Measurements from ENCODE around the gene C2orf72.

C2orf72 gene

DNA sequence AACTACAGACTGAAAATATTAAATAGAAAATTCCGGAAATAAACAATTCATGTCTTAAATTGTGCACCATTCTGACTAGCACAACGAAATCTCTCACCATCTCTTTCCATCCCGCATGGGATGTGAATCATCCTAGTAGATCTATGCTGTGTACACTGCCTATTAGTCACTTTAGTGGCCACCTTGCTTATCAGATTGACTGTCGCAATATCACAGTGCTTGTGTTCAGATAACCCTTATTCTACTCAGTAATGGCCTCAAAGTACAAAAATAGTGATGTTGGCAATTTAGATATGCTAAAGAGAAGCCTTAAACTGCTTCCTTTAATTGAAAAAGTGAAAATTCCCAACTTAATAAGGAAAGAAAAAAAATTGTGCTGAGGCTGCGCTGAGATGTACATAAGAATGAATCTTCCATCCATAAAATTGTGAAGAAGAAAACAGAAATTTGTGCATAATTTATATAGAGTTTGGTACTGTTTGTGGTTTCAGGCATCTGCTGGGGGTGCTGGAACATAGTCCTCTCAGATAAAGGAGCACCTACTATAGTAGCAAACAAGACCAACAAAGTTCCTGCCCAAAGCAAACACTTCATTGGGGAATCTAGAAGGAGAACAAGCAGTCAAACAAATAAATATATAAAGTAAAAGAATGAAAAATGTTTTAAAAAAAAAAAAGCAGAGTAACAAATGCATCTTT lies 31.4 kb downstream of the C2orf72 start:
- H3K4me3 ChIP-seq (ENCODE audit: low read depth, low read length) = no peak overlapping the region
- TF ChIP-seq, protein P1, sequence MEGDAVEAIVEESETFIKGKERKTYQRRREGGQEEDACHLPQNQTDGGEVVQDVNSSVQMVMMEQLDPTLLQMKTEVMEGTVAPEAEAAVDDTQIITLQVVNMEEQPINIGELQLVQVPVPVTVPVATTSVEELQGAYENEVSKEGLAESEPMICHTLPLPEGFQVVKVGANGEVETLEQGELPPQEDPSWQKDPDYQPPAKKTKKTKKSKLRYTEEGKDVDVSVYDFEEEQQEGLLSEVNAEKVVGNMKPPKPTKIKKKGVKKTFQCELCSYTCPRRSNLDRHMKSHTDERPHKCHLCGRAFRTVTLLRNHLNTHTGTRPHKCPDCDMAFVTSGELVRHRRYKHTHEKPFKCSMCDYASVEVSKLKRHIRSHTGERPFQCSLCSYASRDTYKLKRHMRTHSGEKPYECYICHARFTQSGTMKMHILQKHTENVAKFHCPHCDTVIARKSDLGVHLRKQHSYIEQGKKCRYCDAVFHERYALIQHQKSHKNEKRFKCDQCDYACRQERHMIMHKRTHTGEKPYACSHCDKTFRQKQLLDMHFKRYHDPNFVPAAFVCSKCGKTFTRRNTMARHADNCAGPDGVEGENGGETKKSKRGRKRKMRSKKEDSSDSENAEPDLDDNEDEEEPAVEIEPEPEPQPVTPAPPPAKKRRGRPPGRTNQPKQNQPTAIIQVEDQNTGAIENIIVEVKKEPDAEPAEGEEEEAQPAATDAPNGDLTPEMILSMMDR (IDR thresholded peaks at IDR 0.05; ENCODE audit: low read depth, low read length) = no peak
- TF ChIP-seq, protein P2, sequence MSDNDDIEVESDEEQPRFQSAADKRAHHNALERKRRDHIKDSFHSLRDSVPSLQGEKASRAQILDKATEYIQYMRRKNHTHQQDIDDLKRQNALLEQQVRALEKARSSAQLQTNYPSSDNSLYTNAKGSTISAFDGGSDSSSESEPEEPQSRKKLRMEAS (IDR thresholded peaks at IDR 0.05; ENCODE audit: low read depth, low read length) = no peak
- TF ChIP-seq POLR2A (IDR thresholded peaks at IDR 0.05; ENCODE audit: extremely low read depth, insufficient read length) (no peak), MYC (IDR thresholded peaks at IDR 0.05; ENCODE audit: low read depth, low read length) (no peak)
- DNase-seq (ENCODE audit: low read depth) = peak; percentile 52

DNA sequence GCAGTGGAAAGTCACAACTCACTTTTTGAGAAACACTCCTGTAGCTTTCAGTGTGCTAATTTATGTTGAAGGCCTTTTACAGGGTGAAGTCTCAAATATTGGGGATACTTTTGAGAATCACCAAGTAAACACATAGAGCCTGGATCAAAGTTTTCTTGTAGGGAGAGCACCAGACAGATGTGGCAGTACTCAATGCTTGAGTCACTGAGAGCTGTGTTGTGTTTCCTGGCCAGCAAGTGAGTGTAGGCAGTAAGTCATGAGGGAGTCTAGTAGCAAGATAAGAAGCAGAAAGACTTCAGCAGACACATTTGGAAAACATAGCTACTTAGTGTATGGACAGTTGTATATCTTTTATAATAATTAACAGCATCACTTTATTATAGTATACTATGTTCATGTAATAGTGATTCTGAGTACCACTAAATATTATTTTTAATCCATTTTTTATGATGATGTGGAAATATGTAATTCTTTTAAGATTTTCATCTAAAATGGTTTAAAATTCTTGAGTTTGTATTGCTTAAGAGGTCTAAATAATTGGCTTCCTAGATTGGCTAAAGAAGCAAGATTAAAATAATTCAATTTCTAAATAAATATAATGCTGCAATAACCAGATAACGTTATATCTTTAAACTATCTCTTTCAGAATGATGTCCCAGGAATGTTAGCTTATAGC lies 32.2 kb downstream of the C2orf72 start:
- no peak for DNase-seq (ENCODE audit: low read depth)
- H3K4me3 ChIP-seq (ENCODE audit: low read depth, low read length) = no peak overlapping the region
- TF ChIP-seq, protein P1 (IDR thresholded peaks at IDR 0.05; ENCODE audit: low read depth, low read length) = no peak
- no peak for TF ChIP-seq MYC (IDR thresholded peaks at IDR 0.05; ENCODE audit: low read depth, low read length)
- no peak for TF ChIP-seq POLR2A (IDR thresholded peaks at IDR 0.05; ENCODE audit: extremely low read depth, insufficient read length)
- TF ChIP-seq, protein P2 (IDR thresholded peaks at IDR 0.05; ENCODE audit: low read depth, low read length) = no peak

DNA sequence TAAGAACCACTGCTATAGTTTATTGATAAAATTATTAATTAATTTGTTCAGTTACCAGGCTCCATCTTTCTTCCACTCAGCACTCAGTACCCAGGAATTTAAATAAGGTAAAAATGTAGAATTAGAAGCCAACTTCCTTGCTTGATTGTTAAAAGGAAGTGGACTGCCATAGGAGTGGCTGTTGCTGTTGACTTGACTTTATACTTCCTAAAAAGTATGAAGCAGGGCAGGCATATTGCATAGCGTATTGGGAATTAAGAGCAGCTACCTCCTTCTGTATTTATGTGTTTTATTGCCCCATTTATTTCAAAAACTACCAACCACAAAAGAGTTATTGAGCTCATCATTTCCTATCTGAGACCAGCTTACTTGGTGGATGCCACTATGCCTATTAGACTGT lies 47.2 kb downstream of the C2orf72 start:
- DNase-seq (ENCODE audit: low read depth) = no peak

DNA sequence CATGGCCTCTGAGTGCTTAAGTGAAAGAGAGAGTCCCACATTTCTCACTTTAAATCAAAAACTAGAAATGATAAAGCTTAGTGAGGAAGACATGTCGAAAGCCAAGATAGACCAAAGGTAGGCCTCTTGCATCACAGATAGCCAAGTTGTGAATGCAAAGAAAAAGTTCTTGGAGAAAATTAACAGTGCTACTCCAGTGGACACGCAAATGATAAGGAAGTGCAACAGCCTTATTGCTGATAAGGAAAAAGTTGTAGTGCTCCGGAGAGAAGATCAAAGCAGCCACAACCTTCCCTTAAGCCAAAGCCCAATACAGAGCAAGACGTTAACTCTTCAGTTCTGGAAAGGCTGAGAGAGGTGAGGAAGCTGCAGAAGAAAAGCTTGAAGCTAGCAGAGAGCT lies 51.4 kb downstream of the C2orf72 start:
- no peak for DNase-seq (ENCODE audit: low read depth)
- H3K4me3 ChIP-seq (ENCODE audit: low read depth, low read length) = no peak overlapping the region
- TF ChIP-seq, protein P2 (IDR thresholded peaks at IDR 0.05; ENCODE audit: low read depth, low read length) = no peak
- TF ChIP-seq MYC (IDR thresholded peaks at IDR 0.05; ENCODE audit: low read depth, low read length) = no peak
- TF ChIP-seq POLR2A (IDR thresholded peaks at IDR 0.05; ENCODE audit: extremely low read depth, insufficient read length) = no peak
- TF ChIP-seq, protein P1 (IDR thresholded peaks at IDR 0.05; ENCODE audit: low read depth, low read length) = no peak

More for the DNA sequence above, 47.2 kb downstream of the C2orf72 start:
- H3K4me3 ChIP-seq (ENCODE audit: low read depth, low read length) = no peak overlapping the region
- TF ChIP-seq MYC (IDR thresholded peaks at IDR 0.05; ENCODE audit: low read depth, low read length) = no peak
- TF ChIP-seq, protein P2 (IDR thresholded peaks at IDR 0.05; ENCODE audit: low read depth, low read length) = no peak
- TF ChIP-seq, protein P1 (IDR thresholded peaks at IDR 0.05; ENCODE audit: low read depth, low read length) = no peak

DNA sequence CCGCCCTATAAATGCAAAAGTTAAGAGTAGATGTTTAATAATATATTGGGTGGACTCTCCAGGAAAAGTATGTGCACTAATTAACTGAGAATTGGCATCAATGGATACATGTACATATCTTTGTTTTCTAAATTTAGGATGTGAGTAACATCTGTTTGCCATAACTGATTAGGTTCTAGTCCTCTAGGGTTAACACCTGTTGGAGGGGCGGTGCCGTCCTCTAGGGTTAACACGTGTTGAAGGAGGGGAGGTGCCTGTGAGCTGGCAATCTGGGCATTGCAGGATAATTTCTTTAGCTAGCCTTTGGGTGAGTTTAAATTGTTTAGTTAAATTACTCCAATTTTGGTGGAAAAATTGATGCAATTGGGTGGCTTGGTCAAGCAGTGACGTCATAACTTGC lies 56.6 kb downstream of the C2orf72 start:
- TF ChIP-seq, protein P1 (IDR thresholded peaks at IDR 0.05; ENCODE audit: low read depth, low read length) = no peak
- TF ChIP-seq POLR2A (IDR thresholded peaks at IDR 0.05; ENCODE audit: extremely low read depth, insufficient read length) (no peak), MYC (IDR thresholded peaks at IDR 0.05; ENCODE audit: low read depth, low read length) (no peak)
- TF ChIP-seq, protein P2 (IDR thresholded peaks at IDR 0.05; ENCODE audit: low read depth, low read length) = no peak
- DNase-seq (ENCODE audit: low read depth) = no peak
- H3K4me3 ChIP-seq (ENCODE audit: low read depth, low read length) = no peak overlapping the region

Measured in NB4 (cell line).